Natural killer cell (primary cell): ENCODE measurements around the gene TNNT3. TPM values are rescaled to one million over a fixed set of nuclear protein-coding genes. Genes with fewer than 3 reads are reported as not detected.

Experiments
- ATAC-seq, 3 donors: fragments of 150-1000 bp in 2 of 3; fragments of 200-7000 bp in 1 of 3; cut with Tn5 transposase; 1 replicate in 1 of 3; 2 replicates in 2 of 3; pipeline ENCODE4 v1.10.0; 2021; ENCODE audit warnings: mild to moderate bottlenecking in 2 of 3, moderate library complexity in 2 of 3
- DNase-seq, 2 donors: peaks; one replicate each; pipeline versions ENCODE4 v3.0.0 to v3.0.0-alpha.2; 2013 to 2021; ENCODE audit warnings: mixed read lengths in 1 of 2
- H3K27ac ChIP-seq: one replicate; pipeline ENCODE4 v1.5.1; 2013; ENCODE audit warnings: mild to moderate bottlenecking, low read length
- H3K27me3 ChIP-seq: one replicate; pipeline ENCODE4 v1.6.1; 2013; ENCODE audit warnings: low read length; ENCODE audit not compliant: control insufficient read depth, insufficient read depth
- H3K36me3 ChIP-seq: one replicate; pipeline ENCODE4 v1.6.1; 2013; ENCODE audit warnings: low read length; ENCODE audit not compliant: control insufficient read depth, insufficient read depth
- H3K4me1 ChIP-seq: one replicate; pipeline ENCODE4 v1.6.1; 2013; ENCODE audit warnings: low read length; ENCODE audit not compliant: control insufficient read depth, insufficient read depth
- H3K4me3 ChIP-seq: one replicate; pipeline ENCODE4 v1.5.1; 2013; ENCODE audit warnings: low read length
- H3K9me3 ChIP-seq: one replicate; pipeline ENCODE4 v1.6.1; 2013; ENCODE audit warnings: low read length; ENCODE audit not compliant: control insufficient read depth, insufficient read depth
- H3K27ac Mint-ChIP-seq, 2 donors: one replicate each; pipeline ENCODE4 v1.8.0; 2022; ENCODE audit warnings: mild to moderate bottlenecking in 2 of 2, mixed read lengths in 2 of 2, moderate library complexity in 1 of 2
- H3K27me3 Mint-ChIP-seq, 2 donors: one replicate each; pipeline ENCODE4 v1.8.0; 2022; ENCODE audit warnings: low read depth in 2 of 2, mixed read lengths in 2 of 2
- H3K36me3 Mint-ChIP-seq: one replicate; pipeline ENCODE4 v1.8.0; 2022; ENCODE audit warnings: mixed read lengths
- H3K4me1 Mint-ChIP-seq, 2 donors: one replicate each; pipeline ENCODE4 v1.8.0; 2022; ENCODE audit warnings: mixed read lengths in 2 of 2
- H3K4me3 Mint-ChIP-seq: one replicate; pipeline ENCODE4 v1.8.0; 2022; ENCODE audit warnings: mild to moderate bottlenecking, moderate library complexity, mixed read lengths
- H3K9me3 Mint-ChIP-seq, 2 donors: one replicate each; pipeline ENCODE4 v1.8.0; 2022; ENCODE audit warnings: mixed read lengths in 2 of 2
- CTCF ChIP-seq: fragments of 200-600 bp; IDR thresholded peaks from one replicate; pipeline ENCODE4 v1.8.0; 2022; ENCODE audit warnings: antibody characterized with exemption
- WGBS: methylation state at CpG from one replicate; pipeline ENCODE4 v1.1.7; 2013; ENCODE audit warnings: missing lambda C conversion rate; ENCODE audit not compliant: insufficient coverage; 5-methylcytosine and 5-hydroxymethylcytosine counted together
- intact Hi-C: fragments of 100-400 bp; cut with micrococcal nuclease; formaldehyde crosslinking; loops from one replicate; pipeline ENCODE4 v1.14.2; 2022
- total RNA-seq, 4 donors: library from RNA; stranded (reverse); fragments of 120-200 nt in 1 of 4; gene quantifications; one replicate each; pipeline versions ENCODE4 v1.2.3 to v1.2.4, GENCODE V29; 2013 to 2022

TNNT3 gene
- total RNA-seq, 3 donors from 2014 or later (not counting 1 experiment from before 2014, with no cell fraction given): 15.8 to 27.9 (median 26.2) TPM

GRCh38 chr11:1891831-1892115, 27.7 kb upstream of the TNNT3 start, which contains the start of gene PRR33:
PRR33 (minus strand) TSS chr11:1891895; CDS start chr11:1890584, 1,311 bp downstream.
- ATAC-seq: peak in 1 of 3 donors; percentile 5
- H3K4me1 Mint-ChIP-seq: peaks cover 21 to 69% of the 10 kb centered on the region in 2 donors
- H3K36me3 ChIP-seq: peaks cover 13% of the 10 kb centered on the region
- peak within 1 kb of the TSS; percentile 25 for H3K4me3 ChIP-seq
- 50% methylated on average over 6 of the region's 7 CpGs for WGBS
- peak within 1 kb of the TSS in 1 of 2 donors; percentile 82 for H3K27ac Mint-ChIP-seq
- peaks cover 0 to 8% of the 10 kb centered on the region in 2 donors for H3K9me3 Mint-ChIP-seq
- peaks cover 55% of the 10 kb centered on the region for H3K4me1 ChIP-seq
- peak within 1 kb of the TSS; percentile 79 for H3K4me3 Mint-ChIP-seq
- no peaks in the 10 kb centered on the region for H3K36me3 Mint-ChIP-seq
- intact Hi-C loops: no loop called here
- H3K9me3 ChIP-seq: no peaks in the 10 kb centered on the region
- H3K27me3 Mint-ChIP-seq: peaks cover under 1 to 9% of the 10 kb centered on the region in 2 donors
- no peak for TF ChIP-seq CTCF
- no peaks in the 10 kb centered on the region for H3K27me3 ChIP-seq
- peak within 1 kb of the TSS; percentile 59 for H3K27ac ChIP-seq
- DNase-seq: peak in 1 of 2 donors; percentile 32

GRCh38 chr11:1892116-1892515, 27.4 kb upstream of the TNNT3 start:
- Histone ChIP-seq H3K4me3 (no peak overlapping the region), H3K4me1 (peaks cover 55% of the 10 kb centered on the region), H3K9me3 (no peaks in the 10 kb centered on the region), H3K27me3 (no peaks in the 10 kb centered on the region), H3K36me3 (peaks cover 11% of the 10 kb centered on the region), H3K27ac (no peak overlapping the region)
- Mint-ChIP-seq H3K4me1 (peaks cover 24 to 68% of the 10 kb centered on the region in 2 donors), H3K36me3 (no peaks in the 10 kb centered on the region), H3K9me3 (peaks cover 0 to 8% of the 10 kb centered on the region in 2 donors), H3K4me3 (peak overlapping the region; percentile 79), H3K27me3 (peaks cover 4 to 13% of the 10 kb centered on the region in 2 donors), H3K27ac (no peak overlapping the region)
- 78% methylated on average over 7 of the region's 7 CpGs for WGBS
- ATAC-seq (no peak), DNase-seq (no peak)
- no peak for TF ChIP-seq CTCF
- intact Hi-C loops: no loop called here

- ATAC-seq: no peak
- H3K9me3 Mint-ChIP-seq: peaks cover 0 to 8% of the 10 kb centered on the region in 2 donors
- peak overlapping the region in 1 of 2 donors; percentile 45 for H3K27ac Mint-ChIP-seq
- no peak for TF ChIP-seq CTCF
- 86% methylated on average over 4 of the region's 5 CpGs for WGBS
- no peaks in the 10 kb centered on the region for H3K9me3 ChIP-seq
- H3K27me3 Mint-ChIP-seq: peaks cover 6 to 17% of the 10 kb centered on the region in 2 donors
- no peak overlapping the region for H3K4me3 ChIP-seq
- intact Hi-C loops: no loop called here
- peaks cover 7% of the 10 kb centered on the region for H3K36me3 ChIP-seq
- H3K4me1 ChIP-seq: peaks cover 51% of the 10 kb centered on the region
- DNase-seq: no peak
- H3K27me3 ChIP-seq: no peaks in the 10 kb centered on the region
- no peaks in the 10 kb centered on the region for H3K36me3 Mint-ChIP-seq
- H3K4me1 Mint-ChIP-seq: peaks cover 24 to 64% of the 10 kb centered on the region in 2 donors
- peak overlapping the region; percentile 62 for H3K4me3 Mint-ChIP-seq
- H3K27ac ChIP-seq: no peak overlapping the region
These were observed 26.9 kb upstream of the TNNT3 start for GRCh38 chr11:1892558-1892957.
